Fibroblast of skin of scalp (primary cell): ENCODE results near the gene POLQ. TPM values are rescaled to one million over a fixed set of nuclear protein-coding genes. Genes with fewer than 3 reads are reported as not detected.
"Not testable (repeated sequence)": the region's sequence is repeated elsewhere in the genome, so short reads cannot be mapped to it uniquely, and the experiment has no call there.

Source experiments
- DNase-seq: peaks from one replicate; pipeline ENCODE4 v3.0.0-alpha.2; 2013
- polyA plus RNA-seq, 2 experiments: library from polyadenylated mRNA; unstranded; fragments of 120-200 nt; gene quantifications; one replicate each; pipeline ENCODE4 v1.2.1, GENCODE V29; 2013; ENCODE audit not compliant: insufficient read length in 2 of 2

Gene POLQ
- 2.9 TPM for polyA plus RNA-seq (2013, experiment 1 of 2; ENCODE audit: insufficient read length)
- 4.3 TPM for polyA plus RNA-seq (2013, experiment 2 of 2; ENCODE audit: insufficient read length)

DNA sequence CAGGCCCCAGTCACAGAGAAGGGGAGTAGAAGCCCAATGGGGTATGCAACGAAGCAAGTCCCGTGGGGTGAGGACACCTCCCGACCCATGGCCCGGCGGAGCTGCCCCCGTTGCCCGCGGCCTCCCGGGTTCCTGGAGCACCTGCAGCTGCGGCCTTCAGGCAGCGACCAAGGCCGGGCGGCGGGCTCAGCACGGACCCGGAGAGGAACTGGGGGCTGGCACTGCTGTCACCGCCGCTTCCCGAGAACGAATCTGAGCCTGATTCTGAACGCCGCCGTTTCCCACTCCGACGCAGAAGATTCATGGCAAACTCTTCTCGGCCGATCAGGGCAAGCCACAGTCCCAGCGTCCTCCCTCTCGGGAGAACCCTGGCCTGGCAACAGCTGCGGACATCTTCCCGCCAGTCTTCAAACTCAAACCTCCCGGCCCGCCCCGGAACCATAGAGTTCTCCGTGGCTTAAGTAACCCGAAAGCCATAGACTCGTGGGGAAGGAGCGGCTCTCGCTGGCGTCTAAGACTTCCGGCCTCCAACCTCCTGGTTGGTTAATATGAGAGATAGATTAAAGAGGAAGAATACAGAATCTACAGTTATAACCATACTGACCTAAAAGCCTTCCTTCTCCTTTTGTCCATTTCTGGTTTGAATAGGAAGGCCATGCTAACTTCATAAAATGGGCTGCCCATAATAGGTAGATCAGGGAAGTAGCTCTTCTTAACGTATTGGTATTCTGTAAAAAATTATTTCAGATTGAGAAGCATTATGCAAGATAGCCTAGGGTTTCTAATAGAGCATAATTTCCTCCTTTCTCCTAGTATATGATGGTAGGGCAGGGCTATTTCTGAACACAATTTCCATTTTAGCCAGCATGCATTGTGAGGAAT lies at the start of gene POLQ:
Gene POLQ (minus strand): TSS at position 415 of the 882 bp plus-strand sequence. CDS start 111 bp downstream, at position 304.
- DNase-seq, result peak; percentile 95

DNA sequence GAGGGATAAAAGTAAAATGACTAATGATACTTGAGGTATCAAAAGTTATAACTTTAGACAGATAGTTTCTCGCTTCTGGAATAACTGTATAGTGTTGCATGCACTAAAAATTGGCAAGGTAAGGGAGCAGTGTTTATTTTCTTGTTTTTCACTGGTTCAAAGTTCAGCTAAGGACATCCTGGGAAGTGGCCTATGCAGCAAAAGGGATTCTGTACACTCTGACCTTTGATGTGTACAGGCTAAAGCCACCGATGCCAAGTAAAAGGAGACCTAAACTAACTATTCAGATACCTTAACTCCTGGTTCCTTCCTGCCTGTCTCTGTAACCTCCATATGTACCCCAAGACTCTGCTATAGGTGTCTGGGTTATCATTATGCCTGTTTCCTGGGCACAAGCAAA lies 49.1 kb upstream of the POLQ start:
- no peak for DNase-seq

DNA sequence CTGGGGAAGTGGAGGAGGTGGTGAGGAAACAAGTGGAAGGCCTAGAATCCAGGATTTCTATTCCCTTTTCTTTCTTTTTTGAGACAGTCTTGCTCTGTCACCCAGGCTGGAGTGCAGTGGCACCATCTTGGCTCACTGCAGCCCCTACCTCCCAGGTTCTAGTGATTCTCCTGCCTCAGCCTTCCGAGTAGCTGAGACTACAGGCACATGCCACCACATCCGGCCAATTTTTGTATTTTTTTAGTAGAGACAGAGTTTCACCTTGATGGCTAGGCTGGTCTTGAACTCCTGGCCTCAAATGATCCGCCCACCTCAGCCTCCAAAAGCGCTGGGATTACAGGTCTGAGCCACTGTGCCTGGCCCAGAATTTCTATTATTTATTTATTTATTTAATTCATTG lies 48.0 kb upstream of the POLQ start:
- DNase-seq, result not testable (repeated sequence)

DNA sequence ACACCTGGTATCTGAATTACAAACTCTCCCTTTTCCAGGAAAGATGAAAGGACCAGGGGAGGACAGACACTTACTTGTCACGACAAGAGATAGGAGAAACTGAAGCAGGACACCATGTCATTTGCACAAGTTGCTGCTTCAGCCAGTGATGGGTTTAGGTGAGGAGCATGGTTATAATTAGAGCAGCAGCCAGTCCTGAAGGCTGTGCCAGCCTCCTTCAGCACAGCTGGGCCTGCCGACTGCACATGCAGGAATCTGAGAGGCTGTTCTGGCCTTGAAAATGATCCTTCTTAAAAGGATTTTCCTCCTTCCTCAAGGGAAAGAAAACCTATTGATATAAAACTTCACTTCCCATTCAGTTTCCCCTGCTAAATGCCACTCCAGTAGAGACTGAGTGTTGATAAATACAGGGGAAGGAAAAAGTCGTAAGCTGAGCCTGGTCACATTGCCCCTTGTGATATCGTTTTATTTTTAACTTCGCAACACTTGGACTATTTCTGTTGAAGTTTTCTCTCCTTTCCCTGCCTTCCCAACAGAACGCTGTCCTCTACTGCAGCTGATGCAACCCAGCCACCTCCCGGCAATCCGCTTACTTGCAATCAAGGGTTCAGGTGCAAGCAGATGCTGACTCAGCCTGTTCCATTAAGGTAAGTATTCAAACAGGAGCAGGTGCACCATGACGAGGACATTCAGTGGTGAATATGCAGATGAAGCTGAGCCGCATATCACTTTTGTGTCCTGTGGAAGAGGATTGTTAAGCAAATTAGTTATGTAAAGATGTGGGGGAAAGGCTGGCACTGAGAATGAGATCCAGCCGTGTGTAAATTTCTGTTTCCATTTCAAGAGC lies 47.3 kb upstream of the POLQ start, which contains the start of gene FBXO40:
Gene FBXO40 (plus strand): TSS at position 524 of the 847 bp plus-strand sequence. CDS start 27,197 bp downstream, outside the sequence.
- DNase-seq, result no peak

DNA sequence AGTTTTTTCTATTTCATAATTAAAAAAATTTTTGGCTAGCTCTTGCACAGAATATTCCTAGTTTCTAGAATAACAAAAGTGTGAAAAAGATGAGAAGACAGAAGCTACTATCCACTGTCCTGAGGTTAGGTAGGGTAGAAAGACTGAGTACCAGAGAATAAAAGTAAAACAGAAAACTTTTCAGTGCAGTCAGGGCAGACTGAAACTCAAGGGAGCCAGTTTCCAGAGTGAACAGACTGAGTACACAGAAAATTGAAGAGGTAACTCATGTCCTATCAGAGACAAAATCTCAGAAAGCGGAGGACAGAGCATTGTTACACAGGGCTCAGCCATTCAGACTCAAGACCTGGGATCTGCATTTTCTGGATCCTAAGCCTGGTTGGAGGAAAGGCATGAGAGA lies 38.6 kb upstream of the POLQ start:
- DNase-seq, result no peak

DNA sequence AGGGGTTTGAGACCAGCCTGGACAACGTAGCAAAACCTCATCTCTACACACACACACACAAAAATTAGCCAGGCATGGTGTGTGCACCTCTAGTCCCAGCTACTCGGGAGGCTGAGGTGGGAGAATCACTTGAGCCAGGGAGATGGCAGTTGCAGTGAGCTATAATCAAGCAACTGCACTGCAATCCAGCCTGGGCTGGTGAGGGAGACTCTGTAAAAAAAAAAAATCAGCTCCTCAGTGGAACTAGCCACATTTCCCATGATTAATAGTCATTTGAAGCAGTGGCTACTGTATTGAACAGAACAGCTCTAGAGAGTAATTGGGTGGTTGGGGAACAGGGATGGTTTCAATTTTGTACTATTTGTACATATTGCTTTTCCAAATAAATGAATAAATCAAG lies 35.9 kb upstream of the POLQ start:
- DNase-seq, result no peak

DNA sequence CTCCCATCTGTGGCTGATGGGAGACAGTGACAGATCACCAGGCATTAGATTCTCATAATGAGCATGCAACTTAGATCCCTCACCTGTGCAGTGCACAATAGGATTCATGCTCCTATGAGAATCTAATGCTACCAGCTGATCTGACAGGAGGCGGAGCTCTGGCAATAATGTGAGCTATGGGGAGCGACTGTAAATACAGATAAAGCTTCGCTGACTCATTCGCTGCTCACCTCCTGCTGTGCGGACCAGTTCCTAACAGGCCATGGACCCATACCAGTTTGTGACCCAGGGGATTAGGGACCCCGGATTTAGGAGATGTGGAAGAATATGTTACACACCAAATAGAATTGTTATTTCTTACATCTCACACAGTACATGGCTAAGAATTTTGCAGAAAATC lies 28.7 kb upstream of the POLQ start:
- DNase-seq, result no peak

DNA sequence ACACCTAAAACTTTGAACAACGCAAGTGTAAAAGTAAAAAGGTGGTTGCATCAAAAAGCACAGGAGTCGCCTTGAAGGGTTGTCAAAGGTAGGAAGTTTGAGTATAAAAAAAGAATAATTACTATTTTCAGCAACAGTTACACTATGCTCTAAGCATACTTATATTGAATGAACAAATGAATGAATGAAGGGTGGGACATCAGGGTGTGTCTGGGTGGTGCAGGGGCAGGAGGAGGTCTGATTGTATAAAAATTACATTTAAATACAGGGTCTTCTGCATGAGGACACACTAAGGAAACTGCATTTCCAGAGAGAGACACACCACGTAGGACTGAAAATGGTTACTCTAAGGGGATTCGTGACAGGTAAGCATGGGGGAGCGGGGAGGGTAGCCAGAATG lies 21.9 kb upstream of the POLQ start, which contains the start of gene ARGFX:
Gene ARGFX (plus strand): TSS at position 301 of the 400 bp plus-strand sequence. CDS start 2,765 bp downstream, outside the sequence.
- no peak for DNase-seq

DNA sequence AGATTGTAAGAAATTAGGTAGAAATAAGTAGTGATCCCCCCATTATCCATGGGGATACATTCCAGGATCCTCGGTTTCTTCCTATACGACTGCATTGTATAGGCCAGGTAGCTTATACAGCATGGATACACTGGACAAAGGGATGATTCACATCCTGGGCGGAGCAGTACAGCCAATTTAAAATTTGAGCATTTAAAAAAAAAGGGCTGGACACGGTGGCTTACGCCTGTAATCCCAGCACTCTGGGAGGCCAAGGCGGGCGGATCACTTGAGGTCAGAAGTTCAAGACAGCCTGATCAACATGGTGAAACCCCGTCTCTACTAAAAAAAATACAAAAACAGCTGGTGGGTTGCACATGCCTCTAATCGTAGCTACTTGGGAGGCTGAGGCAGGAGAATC lies 21.0 kb upstream of the POLQ start:
- no peak for DNase-seq

DNA sequence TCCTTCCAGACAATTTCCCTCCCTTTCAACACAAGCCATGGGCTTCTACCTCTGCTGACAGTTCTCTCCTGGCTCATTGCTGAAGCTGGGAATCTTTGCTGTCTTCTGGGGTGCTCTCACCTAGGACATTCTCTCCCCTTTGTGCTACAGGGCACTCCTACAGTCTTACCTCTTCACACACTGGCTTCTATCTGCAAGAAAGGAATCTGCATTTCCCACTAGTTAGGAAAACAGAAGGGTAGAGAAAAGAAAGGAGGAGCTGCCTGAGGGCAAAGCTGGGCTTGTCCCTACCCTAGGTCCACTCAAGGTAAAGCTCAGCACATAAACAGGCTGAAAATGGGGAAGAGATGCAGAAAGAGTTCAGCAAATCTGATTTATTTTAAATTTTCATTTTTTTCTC lies 16.4 kb upstream of the POLQ start:
- DNase-seq, result no peak

DNA sequence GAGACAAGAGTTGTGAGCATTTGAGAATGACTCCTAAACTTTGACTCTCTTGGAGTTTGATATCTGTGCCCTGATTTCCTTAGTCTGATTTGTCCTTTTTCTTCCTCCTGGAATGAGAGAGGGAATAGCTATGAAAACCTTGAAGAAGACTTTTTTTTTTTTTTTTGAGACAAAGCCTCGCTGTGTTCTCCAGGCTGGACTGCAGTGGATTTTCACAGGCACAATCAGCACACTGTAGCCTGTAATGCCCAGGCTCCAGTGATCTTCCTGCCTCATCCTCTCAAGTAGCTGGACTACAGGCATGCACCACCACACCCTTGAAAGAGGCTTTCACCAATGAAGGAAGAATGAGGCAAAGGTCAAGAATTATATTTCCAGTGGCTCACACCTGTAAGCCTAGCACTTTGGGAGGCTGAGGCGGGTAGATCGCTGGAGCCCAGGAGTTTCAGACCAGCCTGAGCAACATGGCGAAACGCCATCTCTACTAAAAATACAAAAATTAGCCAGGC lies 11.7 kb upstream of the POLQ start:
- no peak for DNase-seq

DNA sequence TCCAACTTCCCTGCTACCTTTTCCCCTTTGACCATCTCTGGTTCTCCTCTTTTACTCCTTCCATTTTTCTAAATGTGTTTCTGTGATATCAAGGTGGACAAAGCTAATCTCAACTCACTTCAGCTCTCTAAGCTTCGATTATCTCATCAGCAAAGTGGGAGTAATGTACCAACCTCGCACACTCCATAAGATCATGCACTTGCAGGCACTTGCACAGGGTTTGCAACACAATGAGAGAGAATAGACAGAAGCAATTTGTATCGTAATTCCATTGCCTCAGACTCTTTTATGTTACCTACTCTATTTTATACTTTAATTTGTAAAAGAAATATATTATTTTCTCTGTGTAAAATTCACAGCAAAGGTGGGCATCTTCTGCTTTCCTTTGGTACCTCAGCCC lies 7.0 kb upstream of the POLQ start:
- DNase-seq, result no peak

DNA sequence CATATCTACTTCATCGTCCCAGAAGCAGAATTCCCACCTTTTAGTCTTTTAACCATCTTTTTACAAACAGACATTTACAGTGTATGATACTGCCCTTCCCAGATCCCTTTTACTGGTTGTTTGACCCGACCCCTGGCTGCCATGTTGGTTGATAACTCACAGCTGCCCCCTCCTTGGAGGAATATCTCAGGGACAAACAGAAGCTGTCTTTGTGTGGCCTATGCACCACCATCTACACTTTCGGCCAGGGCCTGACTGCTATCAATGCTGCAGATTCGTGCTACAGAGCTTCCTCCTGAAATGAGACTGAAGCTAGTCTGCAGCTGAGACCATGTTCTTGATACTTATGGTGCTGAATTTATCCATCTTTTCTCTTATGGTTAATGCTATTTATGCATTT lies 6.6 kb upstream of the POLQ start:
- DNase-seq, result no peak

DNA sequence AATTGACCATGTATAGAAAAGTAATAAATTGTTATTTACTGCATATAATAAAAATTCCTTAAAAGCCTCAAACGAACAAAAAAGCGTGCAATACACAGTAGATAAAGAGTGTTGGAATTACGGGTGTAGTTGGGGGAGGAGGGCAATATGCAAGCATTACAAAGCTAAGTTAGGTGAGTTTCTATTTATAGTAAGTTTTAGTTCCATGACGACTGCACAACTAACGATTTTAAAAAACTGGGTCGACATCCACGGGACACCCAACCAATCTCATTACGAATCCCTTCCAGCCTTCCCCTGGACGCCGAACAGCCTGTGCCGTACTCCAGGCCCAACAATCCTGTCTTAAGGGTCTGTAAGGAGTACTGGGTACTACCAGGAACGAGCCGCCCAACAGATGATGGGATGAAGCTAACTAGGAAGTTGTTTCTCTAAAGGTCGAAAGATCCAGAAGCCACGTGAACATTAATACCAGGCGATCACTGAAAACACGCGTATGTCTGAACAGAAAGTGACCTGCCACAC lies 677 bp downstream of the POLQ start:
- DNase-seq, result peak; percentile 1

DNA sequence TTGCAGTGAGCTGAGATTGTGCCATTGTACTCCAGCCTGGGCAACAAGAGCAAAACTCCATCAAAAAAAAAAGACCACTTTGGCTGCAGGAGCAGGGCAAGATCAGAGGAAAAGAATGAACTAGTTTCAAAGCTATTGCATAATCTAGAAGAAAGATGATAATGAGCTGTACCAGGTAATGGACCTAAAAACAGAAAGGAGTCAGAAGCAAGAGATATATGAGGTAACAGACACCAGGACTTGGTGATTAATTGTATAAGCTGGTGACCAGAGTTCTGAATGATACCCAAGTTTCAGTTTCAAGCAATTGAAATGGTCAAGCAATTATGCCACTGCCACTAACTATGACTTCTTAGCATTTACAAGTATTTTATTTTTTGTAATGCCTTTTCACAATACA lies 2.9 kb downstream of the POLQ start:
- DNase-seq, result no peak

DNA sequence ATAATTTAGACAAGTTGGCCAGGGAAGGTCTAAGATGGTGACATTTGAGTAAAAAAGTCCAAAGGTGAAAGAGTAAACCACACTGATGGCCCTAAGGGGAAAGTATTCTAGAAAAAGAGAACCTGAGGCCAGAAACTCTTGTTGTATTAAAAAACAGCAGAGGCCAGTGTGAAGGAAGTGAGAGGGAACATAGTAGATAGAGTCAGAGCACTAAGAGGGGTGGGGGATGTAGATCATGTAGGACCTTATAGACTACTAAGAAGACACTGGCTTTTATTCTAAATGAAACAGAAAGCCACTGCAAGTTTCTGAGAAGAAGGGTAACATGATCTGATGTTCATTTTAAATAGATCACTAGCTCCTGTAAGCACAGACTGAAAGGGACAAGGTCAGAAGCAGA lies 14.5 kb downstream of the POLQ start:
- no peak for DNase-seq

DNA sequence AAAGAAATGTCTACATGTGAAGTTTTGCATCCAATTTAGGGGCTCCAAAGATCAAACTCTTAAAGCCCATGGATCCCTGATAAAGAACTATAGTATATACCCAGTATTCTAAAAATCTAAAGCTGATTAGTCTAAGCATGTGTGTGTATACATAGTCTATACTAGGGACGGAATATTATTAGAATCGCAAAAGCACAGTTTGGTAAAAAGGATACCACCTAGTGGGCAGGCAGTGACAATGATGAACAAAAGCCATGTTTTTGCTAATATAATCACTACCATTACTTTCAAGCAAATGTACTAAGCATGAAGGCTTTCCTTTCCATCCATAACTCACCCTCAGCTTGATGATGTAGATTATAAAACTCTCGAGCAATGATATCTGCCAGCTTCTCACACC lies 16.5 kb downstream of the POLQ start:
- peak; percentile 13 for DNase-seq

DNA sequence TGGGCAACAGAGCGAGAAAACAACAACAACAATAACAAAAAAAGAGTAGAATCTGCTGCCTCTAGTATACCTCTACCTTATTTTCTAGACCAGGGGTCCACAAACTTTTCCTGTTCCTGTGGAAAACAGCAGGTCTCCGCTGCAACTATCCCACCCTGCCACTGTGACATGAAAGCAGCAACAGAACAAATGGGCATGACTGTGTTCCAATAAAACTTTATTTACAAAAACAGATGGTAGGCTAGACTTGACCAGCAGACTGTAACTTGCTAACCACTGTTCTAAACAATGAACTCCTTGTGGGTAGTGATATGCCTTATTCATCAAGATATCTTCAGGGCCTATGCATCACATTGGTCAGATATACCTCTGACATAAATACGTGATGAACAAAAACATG lies 25.3 kb downstream of the POLQ start:
- no peak for DNase-seq

DNA sequence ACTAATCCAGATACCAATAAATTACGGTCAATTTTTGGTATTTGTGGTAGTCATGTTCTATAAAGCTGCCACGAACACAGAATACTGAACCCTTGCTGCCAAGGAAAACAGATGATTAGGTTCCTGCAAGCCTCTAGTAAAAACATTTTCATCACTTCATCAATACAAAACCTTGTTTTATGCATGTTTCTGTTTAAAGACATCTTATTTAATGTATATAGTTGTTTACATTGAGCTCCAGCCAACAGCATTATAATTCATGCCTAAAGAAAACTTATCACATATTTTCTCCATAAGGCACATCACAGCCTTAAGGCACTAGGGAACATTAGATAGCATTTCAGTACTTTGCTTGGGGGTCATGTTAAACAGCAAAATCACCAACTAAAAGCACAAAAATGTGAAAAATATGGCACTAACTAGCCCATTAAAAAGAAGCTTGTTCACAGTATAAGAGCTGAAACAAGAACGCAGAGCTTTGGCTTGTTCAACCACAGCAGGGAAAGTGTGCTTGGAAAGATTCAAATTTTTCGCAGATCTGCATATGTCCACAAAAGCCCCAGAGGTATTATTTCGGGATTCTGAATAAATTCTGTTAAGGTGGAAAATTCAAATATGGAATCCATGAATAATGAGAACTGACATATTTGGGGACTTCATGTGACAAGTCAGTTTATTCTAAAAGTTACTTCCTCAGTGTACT lies 27.7 kb downstream of the POLQ start:
- peak; percentile 43 for DNase-seq

DNA sequence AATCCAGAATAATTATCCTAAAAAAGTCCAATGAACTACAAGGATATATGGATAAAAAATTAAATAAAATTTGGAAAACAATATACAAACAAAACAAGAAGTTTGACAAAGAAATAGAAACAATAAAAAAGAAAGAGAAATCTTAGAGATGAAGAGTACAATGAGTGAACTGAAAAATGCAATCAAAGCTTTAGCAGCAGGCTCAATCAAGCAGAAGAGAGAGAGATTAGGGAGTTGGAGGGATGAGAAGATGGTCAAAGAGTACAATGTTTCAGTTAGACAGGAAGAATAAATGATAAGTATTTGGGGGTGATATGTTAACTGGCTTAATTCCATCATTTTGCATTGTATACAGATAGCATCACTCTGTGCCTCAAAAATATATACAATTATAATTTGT lies 29.9 kb downstream of the POLQ start:
- no peak for DNase-seq

DNA sequence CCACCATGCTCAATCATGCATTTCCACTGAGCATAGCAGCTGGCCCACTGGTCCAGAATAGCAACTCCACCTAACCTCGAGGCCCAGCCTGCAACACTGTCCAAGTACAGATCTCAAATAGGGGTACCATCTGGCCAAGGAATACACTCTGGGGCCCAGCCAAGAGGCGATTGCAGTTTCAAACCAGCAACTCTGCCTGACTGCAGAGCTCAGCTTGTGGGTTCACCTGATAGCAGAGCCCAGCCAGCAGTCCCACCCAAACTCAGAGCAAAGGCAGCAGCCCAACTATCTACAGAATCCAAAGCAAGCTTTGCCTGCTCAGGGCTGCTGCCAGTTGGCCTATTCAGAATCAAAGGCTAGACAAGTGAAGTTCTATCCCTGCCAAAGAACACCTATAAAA lies 30.5 kb downstream of the POLQ start:
- no peak for DNase-seq

DNA sequence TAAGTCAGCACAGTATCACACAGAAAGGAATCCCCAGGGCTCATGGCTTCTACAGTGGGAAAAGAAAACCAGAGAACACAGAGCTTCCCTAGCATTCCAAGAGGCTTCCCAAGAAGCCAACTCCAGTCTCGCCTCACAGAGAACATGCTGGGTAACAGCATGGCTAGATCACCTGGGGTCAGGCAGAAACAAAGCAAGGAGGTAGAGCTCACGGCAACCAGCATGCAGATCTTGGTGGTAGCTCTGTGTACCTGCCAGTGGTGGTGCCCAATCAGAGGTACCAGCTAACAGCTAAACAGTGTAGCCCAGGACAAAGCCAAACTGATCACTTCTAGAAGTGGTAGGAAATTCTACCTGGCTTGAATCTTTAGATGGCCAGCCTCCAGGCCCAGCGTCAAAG lies 31.3 kb downstream of the POLQ start:
- DNase-seq, result no peak
